GM19395 (cell line): ENCODE measurements around the gene OR5AC2.

Source experiments
- ATAC-seq: cut with Tn5 transposase; IDR thresholded peaks from one replicate; pipeline ENCODE4 v1.9.1; 2021; ENCODE audit warnings: mild to moderate bottlenecking, moderate library complexity; ENCODE audit not compliant: unreplicated experiment

OR5AC2 gene

GRCh38 chr3:98136631-98137030, 49.7 kb downstream of the OR5AC2 start:
- no peak for ATAC-seq
